Subcutaneous adipose tissue (tissue), 4 donors: ENCODE results near the gene LPCAT4. TPM values are rescaled to one million over a fixed set of nuclear protein-coding genes. Genes with fewer than 3 reads are reported as not detected.

ENCODE experiments used
- CTCF ChIP-seq: fragments of 450-650 bp; IDR thresholded peaks from one replicate; pipeline ENCODE4 v1.5.1; 2016; ENCODE audit warnings: low read depth, mild to moderate bottlenecking, control low read depth, antibody characterized with exemption, moderate library complexity
- total RNA-seq, 4 donors: library from RNA; depleted of rRNA; stranded (reverse); fragments of >200 nt; gene quantifications; one replicate each; pipeline ENCODE4 v1.1.0, GENCODE V29; 2016

The LPCAT4 gene
- total RNA-seq, 4 donors from 2014 or later: 7.0 to 26.6 (median 13.3) TPM

GRCh38 chr15:34348735-34349300 lies 18.2 kb downstream of the LPCAT4 start:
- no peak for TF ChIP-seq CTCF

- TF ChIP-seq CTCF: no peak
Observed at GRCh38 chr15:34347951-34348638, 18.9 kb downstream of the LPCAT4 start.

GRCh38 chr15:34342737-34343575 lies 24.0 kb downstream of the LPCAT4 start, which contains the start of the genes NOP10 and NUTM1:
Gene NOP10, minus strand, starts transcription at chr15:34343136. Its CDS starts 63 bp downstream, at chr15:34343073.
Gene NUTM1, plus strand, starts transcription at chr15:34343315. Its CDS starts 382 bp downstream, at chr15:34343697.
- TF ChIP-seq CTCF: no peak

- TF ChIP-seq CTCF: no peak
Observed at GRCh38 chr15:34341381-34342212, 25.4 kb downstream of the LPCAT4 start.

- no peak for TF ChIP-seq CTCF
Observed at GRCh38 chr15:34339946-34340345, 27.1 kb downstream of the LPCAT4 start.

GRCh38 chr15:34338347-34338746 lies 28.6 kb downstream of the LPCAT4 start:
- no peak for TF ChIP-seq CTCF
